CD4-positive, alpha-beta T cell (primary cell): ENCODE results near the gene FHOD3. TPM values are rescaled to one million over a fixed set of nuclear protein-coding genes. Genes with fewer than 3 reads are reported as not detected.

ENCODE experiments used
- ATAC-seq: fragments of 200-7000 bp; cut with Tn5 transposase; one replicate; pipeline ENCODE4 v1.10.0; 2022; ENCODE audit warnings: mild to moderate bottlenecking; ENCODE audit not compliant: poor library complexity
- CTCF ChIA-PET: fragments of 350-600 bp; sonication (Branson Sonifier 250); formaldehyde crosslinking; loops from one replicate; lab custom pipeline; 2021; ENCODE audit warnings: antibody characterized with exemption, inconsistent platforms; lab: Charles Lee
- POLR2A ChIA-PET: fragments of 350-600 bp; sonication (Branson Sonifier 250); formaldehyde crosslinking; loops from one replicate; lab custom pipeline; 2021; ENCODE audit warnings: antibody characterized with exemption, inconsistent platforms; lab: Charles Lee
- DNase-seq, 14 experiments: peaks; one replicate each; pipeline ENCODE4 v3.0.0-alpha.2; 2013 to 2020; ENCODE audit warnings: mixed read lengths in 2 of 14
- H3K27ac ChIP-seq, 2 donors: one replicate each; pipeline versions ENCODE4 v1.5.1 to v1.7.0; 2013; ENCODE audit warnings: low read length in 2 of 2, low read depth in 1 of 2, mild to moderate bottlenecking in 1 of 2
- H3K27me3 ChIP-seq, 2 experiments: 1 replicate in 1 of 2; 2 replicates in 1 of 2; pipeline versions ENCODE4 v1.6.1 to v1.7.0; 2013; ENCODE audit warnings: low read length in 2 of 2, control low read depth in 1 of 2, mild to moderate bottlenecking in 1 of 2, moderate library complexity in 1 of 2; ENCODE audit not compliant: insufficient read depth in 2 of 2, control insufficient read depth in 1 of 2
- H3K36me3 ChIP-seq: one replicate; pipeline ENCODE4 v1.6.1; 2013; ENCODE audit warnings: low read length, control low read depth; ENCODE audit not compliant: insufficient read depth
- H3K4me1 ChIP-seq: one replicate; pipeline ENCODE4 v1.6.1; 2013; ENCODE audit warnings: low read length, control low read depth; ENCODE audit not compliant: insufficient read depth
- H3K4me3 ChIP-seq: one replicate; pipeline ENCODE4 v1.5.1; 2013; ENCODE audit warnings: mild to moderate bottlenecking, low read length, moderate library complexity
- H3K9me3 ChIP-seq, 2 experiments: 1 replicate in 1 of 2; 2 replicates in 1 of 2; pipeline versions ENCODE4 v1.6.1 to v1.7.0; 2013; ENCODE audit warnings: low read length in 2 of 2, mild to moderate bottlenecking in 2 of 2, control low read depth in 1 of 2, moderate library complexity in 1 of 2; ENCODE audit not compliant: control insufficient read depth in 1 of 2, insufficient read depth in 1 of 2
- H3K27ac Mint-ChIP-seq: one replicate; pipeline ENCODE4 v1.8.0; 2020; ENCODE audit warnings: mixed read lengths
- H3K27me3 Mint-ChIP-seq: one replicate; pipeline ENCODE4 v1.8.0; 2021; ENCODE audit warnings: mixed read lengths
- H3K36me3 Mint-ChIP-seq: one replicate; pipeline ENCODE4 v1.8.0; 2021; ENCODE audit warnings: low read depth, mixed read lengths
- H3K4me1 Mint-ChIP-seq: one replicate; pipeline ENCODE4 v1.8.0; 2021; ENCODE audit warnings: low read depth, mixed read lengths
- H3K4me3 Mint-ChIP-seq: one replicate; pipeline ENCODE4 v1.8.0; 2020; ENCODE audit warnings: mild to moderate bottlenecking, mixed read lengths
- H3K9me3 Mint-ChIP-seq: one replicate; pipeline ENCODE4 v1.8.0; 2020; ENCODE audit warnings: mixed read lengths
- CTCF ChIP-seq: fragments of 200-600 bp; IDR thresholded peaks from one replicate; pipeline ENCODE4 v1.8.0; 2022; ENCODE audit warnings: antibody characterized with exemption, mild to moderate bottlenecking
- intact Hi-C, 2 experiments: fragments of 100-400 bp; cut with DNase I in 1 of 2; cut with micrococcal nuclease in 1 of 2; formaldehyde crosslinking; loops; one replicate each; pipeline versions ENCODE4 v1.15.1 to v1.9.0; 2023 to 2025; cut with DNase I, micrococcal nuclease
- total RNA-seq, 174 experiments: library from RNA in 2 of 174; stranded (reverse) in 2 of 174; gene quantifications; one replicate each; pipeline ENCODE4 v1.2.3 and lab custom pipeline; 2021 to 2026

FHOD3 gene
- total RNA-seq, 2 experiments from 2014 or later: not detected

GRCh38 chr18:36818652-36819051, 521.1 kb downstream of the FHOD3 start:
- DNase-seq: no peak
- Histone ChIP-seq H3K27ac (no peak overlapping the region), H3K4me3 (no peak overlapping the region), H3K9me3 (no peaks in the 10 kb centered on the region), H3K36me3 (peaks cover 36% of the 10 kb centered on the region), H3K27me3 (no peaks in the 10 kb centered on the region), H3K4me1 (no peaks in the 10 kb centered on the region)
- no peak for ATAC-seq
- H3K4me3 Mint-ChIP-seq: no peak overlapping the region
- no peaks in the 10 kb centered on the region for H3K27me3 Mint-ChIP-seq
- H3K9me3 Mint-ChIP-seq: no peaks in the 10 kb centered on the region
- no peak for TF ChIP-seq CTCF
- peaks cover 13% of the 10 kb centered on the region for H3K4me1 Mint-ChIP-seq
- H3K36me3 Mint-ChIP-seq: peaks cover 48% of the 10 kb centered on the region
- H3K27ac Mint-ChIP-seq: no peak overlapping the region
- ChIA-PET CTCF (interaction anchor here (1.5 kb wide), 1 partner anchor 11 kb away, joined by 4 read pairs; the partner anchor contains the start of gene KIAA1328), POLR2A (no interaction called here)
- intact Hi-C loops: no loop called here

- no peak for DNase-seq
- H3K27me3 ChIP-seq: no peaks in the 10 kb centered on the region
- H3K27ac ChIP-seq: no peak overlapping the region
- ChIA-PET CTCF (no interaction called here), POLR2A (no interaction called here)
- H3K36me3 Mint-ChIP-seq: peaks cover 39% of the 10 kb centered on the region
- no peak overlapping the region for H3K4me3 ChIP-seq
- no peak for TF ChIP-seq CTCF
- H3K4me1 Mint-ChIP-seq: peaks cover 13% of the 10 kb centered on the region
- no peak for ATAC-seq
- H3K4me1 ChIP-seq: no peaks in the 10 kb centered on the region
- H3K27ac Mint-ChIP-seq: no peak overlapping the region
- H3K36me3 ChIP-seq: peaks cover 28% of the 10 kb centered on the region
- no peaks in the 10 kb centered on the region for H3K9me3 ChIP-seq
- H3K9me3 Mint-ChIP-seq: no peaks in the 10 kb centered on the region
- no peak overlapping the region for H3K4me3 Mint-ChIP-seq
- H3K27me3 Mint-ChIP-seq: no peaks in the 10 kb centered on the region
- intact Hi-C loops: loop anchor here in 1 of 2 experiments (10.0 kb wide), 3 partner anchors 1325 to 1575 kb away; partner anchors contain the start of genes INO80C, ZNF24 and ZNF397
Observed at GRCh38 chr18:36819621-36820020, 522.1 kb downstream of the FHOD3 start.

GRCh38 chr18:36821681-36822080, 524.2 kb downstream of the FHOD3 start:
- ChIA-PET POLR2A (no interaction called here), CTCF (no interaction called here)
- Mint-ChIP-seq H3K4me1 (peaks cover 20% of the 10 kb centered on the region), H3K27me3 (no peaks in the 10 kb centered on the region), H3K27ac (no peak overlapping the region), H3K36me3 (peaks cover 19% of the 10 kb centered on the region), H3K4me3 (no peak overlapping the region), H3K9me3 (no peaks in the 10 kb centered on the region)
- H3K36me3 ChIP-seq: peaks cover 24% of the 10 kb centered on the region
- H3K4me3 ChIP-seq: no peak overlapping the region
- no peaks in the 10 kb centered on the region for H3K27me3 ChIP-seq
- no peaks in the 10 kb centered on the region for H3K4me1 ChIP-seq
- H3K27ac ChIP-seq: no peak overlapping the region
- intact Hi-C loops: loop anchor here in 1 of 2 experiments (10.0 kb wide), 3 partner anchors 1327 to 1577 kb away; partner anchors contain the start of genes INO80C, ZNF24 and ZNF397
- TF ChIP-seq CTCF: no peak
- DNase-seq: no peak
- ATAC-seq: no peak
- no peaks in the 10 kb centered on the region for H3K9me3 ChIP-seq
